SK-N-SH (cell line): Measurements from ENCODE around the gene FAM209A. TPM values are rescaled to one million over a fixed set of nuclear protein-coding genes. Genes with fewer than 3 reads are reported as not detected.

Source experiments
- CTCF ChIA-PET: fragments of 300-600, 350-600 bp; formaldehyde crosslinking; extraction: SDS; loops from one replicate; lab custom pipeline; 2021; lab: Yijun Ruan, JAX
- POLR2A ChIA-PET: fragments of 350-600 bp; sonication (Branson Sonifier 250); formaldehyde crosslinking; extraction: SDS; loops from one replicate; lab custom pipeline; 2020; ENCODE audit warnings: antibody characterized with exemption, inconsistent platforms; lab: Yijun Ruan, JAX
- DNase-seq: peaks from one replicate; pipeline ENCODE4 v3.0.0; 2012
- H2AFZ ChIP-seq: fragments of 200-600 bp; sonication (generic); 2 replicates; pipeline ENCODE4 v1.8.1; 2016; ENCODE audit warnings: antibody characterized with exemption, mild to moderate bottlenecking, low read depth
- H3F3A ChIP-seq: fragments of 200-600 bp; sonication (generic); replicated peaks from 2 replicates; pipeline ENCODE3; 2016; ENCODE audit warnings: antibody characterized with exemption, mild to moderate bottlenecking; ENCODE audit not compliant: insufficient read depth
- H3K27ac ChIP-seq, 2 experiments: fragments of 200-500 bp in 1 of 2; fragments of 200-600 bp in 1 of 2; sonication (Bioruptor generic) in 1 of 2; sonication (generic), shearing (Covaris generic) in 1 of 2; 2 replicates each; pipeline versions ENCODE4 v1.5.1 to v1.6.1; 2014 to 2016; ENCODE audit warnings: low read depth in 2 of 2, inconsistent platforms in 1 of 2, low read length in 1 of 2, mild to moderate bottlenecking in 1 of 2, mixed read lengths in 1 of 2
- H3K27me3 ChIP-seq: fragments of 200-600 bp; sonication (generic), shearing (Covaris generic); 2 replicates; pipeline ENCODE4 v1.6.1; 2016; ENCODE audit warnings: mixed run types; ENCODE audit not compliant: insufficient read depth
- H3K36me3 ChIP-seq, 2 experiments: fragments of 200-500 bp in 1 of 2; fragments of 200-600 bp in 1 of 2; sonication (Bioruptor generic) in 1 of 2; sonication (generic) in 1 of 2; replicated peaks in 1 of 2; 2 replicates each; pipeline versions ENCODE3 to v1.5.1; 2014 to 2016; ENCODE audit warnings: low read length in 1 of 2, mild to moderate bottlenecking in 1 of 2; ENCODE audit not compliant: insufficient read depth in 2 of 2, control insufficient read depth in 1 of 2
- H3K4me1 ChIP-seq, 2 experiments: fragments of 200-500 bp in 1 of 2; fragments of 200-600 bp in 1 of 2; sonication (Bioruptor generic) in 1 of 2; sonication (generic), shearing (Covaris generic) in 1 of 2; 2 replicates each; pipeline versions ENCODE4 v1.5.1 to v1.6.1; 2014 to 2016; ENCODE audit warnings: low read depth in 1 of 2, low read length in 1 of 2, mixed run types in 1 of 2; ENCODE audit not compliant: insufficient read depth in 2 of 2, control insufficient read depth in 1 of 2
- H3K4me2 ChIP-seq: fragments of 200-600 bp; sonication (generic), shearing (Covaris generic); 2 replicates; pipeline ENCODE4 v1.6.1; 2017; ENCODE audit warnings: mixed run types
- H3K4me3 ChIP-seq, 2 experiments: fragments of 200-500 bp in 1 of 2; fragments of 200-600 bp in 1 of 2; sonication (Bioruptor generic) in 1 of 2; sonication (generic), shearing (Covaris generic) in 1 of 2; 2 replicates each; pipeline versions ENCODE4 v1.5.1 to v1.8.1; 2014 to 2016; ENCODE audit warnings: low read depth in 2 of 2, inconsistent platforms in 1 of 2, low read length in 1 of 2, mild to moderate bottlenecking in 1 of 2, mixed read lengths in 1 of 2, moderate library complexity in 1 of 2
- H3K79me2 ChIP-seq: fragments of 200-600 bp; sonication (generic); 2 replicates; pipeline ENCODE4 v1.8.1; 2017; ENCODE audit warnings: mild to moderate bottlenecking; ENCODE audit not compliant: insufficient read depth
- H3K9ac ChIP-seq: fragments of 200-600 bp; sonication (generic); 2 replicates; pipeline ENCODE4 v1.6.1; 2017; ENCODE audit warnings: mixed run types
- H3K9me2 ChIP-seq: fragments of 200-600 bp; sonication (generic); 2 replicates; pipeline ENCODE4 v1.6.1; 2017; ENCODE audit warnings: mixed run types
- H3K9me3 ChIP-seq: fragments of 200-600 bp; sonication (generic); 2 replicates; pipeline ENCODE4 v1.6.1; 2017; ENCODE audit warnings: mixed run types, mild to moderate bottlenecking, moderate library complexity
- H4K20me1 ChIP-seq: fragments of 200-600 bp; sonication (generic); 2 replicates; pipeline ENCODE4 v1.6.1; 2017; ENCODE audit warnings: mild to moderate bottlenecking, mixed run types; ENCODE audit not compliant: insufficient read depth
- CHD2 ChIP-seq: fragments of 150-350 bp; IDR thresholded peaks from 2 replicates; pipeline ENCODE4 v1.6.1; 2018; ENCODE audit warnings: low read length; ENCODE audit not compliant: partially characterized antibody
- GABPA ChIP-seq: IDR thresholded peaks from 2 replicates; pipeline ENCODE4 v1.4.0; 2012; ENCODE audit warnings: low read depth, mild to moderate bottlenecking
- JUND ChIP-seq: IDR thresholded peaks from 2 replicates; pipeline ENCODE4 v1.4.0; 2012
- MEF2A ChIP-seq: IDR thresholded peaks from 2 replicates; pipeline ENCODE4 v1.4.0; 2012; ENCODE audit warnings: low read depth, borderline replicate concordance
- POLR2AphosphoS5 ChIP-seq: IDR thresholded peaks from 2 replicates; pipeline ENCODE4 v1.6.1; 2012; ENCODE audit warnings: low read depth, low read length
- RAD21 ChIP-seq: IDR thresholded peaks from 2 replicates; pipeline ENCODE4 v1.6.1; 2012; ENCODE audit warnings: mild to moderate bottlenecking, low read length
- SIN3A ChIP-seq: IDR thresholded peaks from 2 replicates; pipeline ENCODE4 v1.6.1; 2012; ENCODE audit warnings: low read depth, mild to moderate bottlenecking, low read length, moderate library complexity, borderline replicate concordance
- SMC3 ChIP-seq: IDR thresholded peaks from 2 replicates; pipeline ENCODE4 v1.6.1; 2012; ENCODE audit warnings: low read depth, low read length, improper control_type of control experiment
- WGBS: methylation state at CpG from one replicate; pipeline ENCODE4 v1.1.6; 2017; ENCODE audit warnings: low lambda C conversion rate; 5-methylcytosine and 5-hydroxymethylcytosine counted together
- polyA plus RNA-seq, 3 experiments: library from polyadenylated mRNA; depleted of rRNA; stranded (reverse); fragments of >200 nt; gene quantifications; 2 replicates each; pipeline ENCODE4 v1.2.3, GENCODE V29; 2012
- TF ChIP-seq, protein P1 (sequence below): IDR thresholded peaks from 2 replicates; pipeline ENCODE4 v1.4.0; 2012; ENCODE audit warnings: low read depth, borderline replicate concordance
- TF ChIP-seq, protein P2 (sequence below): fragments of 150-350 bp; IDR thresholded peaks from 2 replicates; pipeline ENCODE4 v1.6.1; 2017; ENCODE audit warnings: antibody characterized with exemption, low read length, low read depth, borderline replicate concordance
- TF ChIP-seq, protein P3 (sequence below): IDR thresholded peaks from 2 replicates; pipeline ENCODE4 v1.6.1; 2012; ENCODE audit warnings: mild to moderate bottlenecking, low read depth, low read length, moderate library complexity
- TF ChIP-seq, protein P4 (sequence below): fragments of 200-600 bp; sonication (generic); IDR thresholded peaks from 2 replicates; pipeline ENCODE4 v1.6.1; 2017; ENCODE audit warnings: antibody characterized with exemption, mild to moderate bottlenecking, moderate library complexity

Gene FAM209A
- polyA plus RNA-seq, 1 of the 3 experiments (the other 2 are of a cell fraction) = not detected

DNA sequence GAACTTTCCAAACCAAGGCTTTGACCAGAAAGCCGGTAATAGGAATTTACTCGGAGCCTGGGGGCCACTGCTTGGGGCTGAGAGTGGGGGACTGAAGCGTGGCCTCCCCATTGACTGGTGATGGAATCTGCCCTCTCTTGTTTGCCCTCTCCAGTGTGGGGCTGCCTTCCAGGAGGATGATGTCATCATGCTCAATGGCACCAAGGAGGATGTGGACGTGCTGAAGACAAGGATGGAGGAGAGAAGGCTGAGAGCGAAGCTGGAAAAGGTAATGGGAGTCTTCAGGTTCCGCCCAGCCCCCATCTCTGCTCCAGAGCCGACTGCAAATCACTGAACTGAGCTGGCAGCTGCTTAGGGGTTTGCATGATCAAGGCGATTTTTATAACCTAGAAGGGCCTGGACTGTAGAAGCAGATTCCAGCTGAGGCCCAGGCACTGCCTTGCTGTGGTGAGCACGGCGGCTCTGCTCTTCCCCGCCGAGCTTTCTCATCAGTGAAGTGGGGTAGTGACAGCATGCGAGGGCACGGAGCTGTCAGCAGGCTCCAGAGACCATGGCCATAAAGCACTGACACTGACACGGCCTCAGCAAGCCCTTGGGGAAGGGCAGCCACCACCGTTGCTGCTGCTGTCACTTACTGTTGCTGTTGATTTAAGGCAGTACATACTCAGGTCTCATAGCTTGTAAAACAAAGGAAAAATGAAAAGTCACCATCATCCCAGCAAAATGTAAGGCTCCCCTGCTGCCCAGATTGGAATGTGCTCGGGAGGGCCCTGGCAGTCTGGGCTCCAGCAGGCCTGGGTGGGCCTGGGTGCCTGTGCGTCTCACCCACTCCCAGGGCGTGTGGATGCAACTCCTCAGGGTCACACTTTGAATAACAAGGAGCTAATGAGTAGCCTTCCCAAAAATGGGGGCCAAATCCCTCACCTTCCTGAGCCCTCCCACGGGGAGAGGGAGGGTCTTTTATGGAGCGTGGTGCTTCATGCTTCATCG is 11.1 kb upstream of the FAM209A start:
- H3K4me2 ChIP-seq = no peak overlapping the region
- no peaks in the 10 kb centered on the region; the same call in 1 of the 2 replicates for H3K79me2 ChIP-seq
- no peak overlapping the region for H3K9ac ChIP-seq
- H4K20me1 ChIP-seq = no peaks in the 10 kb centered on the region
- DNase-seq = no peak
- no peaks in the 10 kb centered on the region for H3K27me3 ChIP-seq
- no peaks in the 10 kb centered on the region for H3K9me2 ChIP-seq
- H3K4me1 ChIP-seq = no peaks in the 10 kb centered on the region
- POLR2A ChIA-PET = no interaction called here
- 91% methylated on average over 17 of the region's 22 CpGs for WGBS
- H3K27ac ChIP-seq = no peak overlapping the region
- CTCF ChIA-PET = interaction anchor here (1.3 to 1.5 kb wide), 3 partner anchors 8 to 37 kb away, joined by 4 to 5 read pairs (median 4); no protein-coding TSS in a partner anchor
- H3K9me3 ChIP-seq = no peaks in the 10 kb centered on the region
- no peak overlapping the region for H3K4me3 ChIP-seq
- H2AFZ ChIP-seq = no peak overlapping the region
- no peaks in the 10 kb centered on the region for H3F3A ChIP-seq
- TF ChIP-seq GABPA (no peak), CHD2 (no peak), SIN3A (no peak), POLR2AphosphoS5 (no peak), JUND (no peak), SMC3 (no peak), RAD21 (no peak), MEF2A (no peak)
- TF ChIP-seq, protein P1, sequence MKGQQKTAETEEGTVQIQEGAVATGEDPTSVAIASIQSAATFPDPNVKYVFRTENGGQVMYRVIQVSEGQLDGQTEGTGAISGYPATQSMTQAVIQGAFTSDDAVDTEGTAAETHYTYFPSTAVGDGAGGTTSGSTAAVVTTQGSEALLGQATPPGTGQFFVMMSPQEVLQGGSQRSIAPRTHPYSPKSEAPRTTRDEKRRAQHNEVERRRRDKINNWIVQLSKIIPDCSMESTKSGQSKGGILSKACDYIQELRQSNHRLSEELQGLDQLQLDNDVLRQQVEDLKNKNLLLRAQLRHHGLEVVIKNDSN = no peak
- TF ChIP-seq, protein P2, sequence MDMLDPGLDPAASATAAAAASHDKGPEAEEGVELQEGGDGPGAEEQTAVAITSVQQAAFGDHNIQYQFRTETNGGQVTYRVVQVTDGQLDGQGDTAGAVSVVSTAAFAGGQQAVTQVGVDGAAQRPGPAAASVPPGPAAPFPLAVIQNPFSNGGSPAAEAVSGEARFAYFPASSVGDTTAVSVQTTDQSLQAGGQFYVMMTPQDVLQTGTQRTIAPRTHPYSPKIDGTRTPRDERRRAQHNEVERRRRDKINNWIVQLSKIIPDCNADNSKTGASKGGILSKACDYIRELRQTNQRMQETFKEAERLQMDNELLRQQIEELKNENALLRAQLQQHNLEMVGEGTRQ = no peak
- TF ChIP-seq, protein P3, sequence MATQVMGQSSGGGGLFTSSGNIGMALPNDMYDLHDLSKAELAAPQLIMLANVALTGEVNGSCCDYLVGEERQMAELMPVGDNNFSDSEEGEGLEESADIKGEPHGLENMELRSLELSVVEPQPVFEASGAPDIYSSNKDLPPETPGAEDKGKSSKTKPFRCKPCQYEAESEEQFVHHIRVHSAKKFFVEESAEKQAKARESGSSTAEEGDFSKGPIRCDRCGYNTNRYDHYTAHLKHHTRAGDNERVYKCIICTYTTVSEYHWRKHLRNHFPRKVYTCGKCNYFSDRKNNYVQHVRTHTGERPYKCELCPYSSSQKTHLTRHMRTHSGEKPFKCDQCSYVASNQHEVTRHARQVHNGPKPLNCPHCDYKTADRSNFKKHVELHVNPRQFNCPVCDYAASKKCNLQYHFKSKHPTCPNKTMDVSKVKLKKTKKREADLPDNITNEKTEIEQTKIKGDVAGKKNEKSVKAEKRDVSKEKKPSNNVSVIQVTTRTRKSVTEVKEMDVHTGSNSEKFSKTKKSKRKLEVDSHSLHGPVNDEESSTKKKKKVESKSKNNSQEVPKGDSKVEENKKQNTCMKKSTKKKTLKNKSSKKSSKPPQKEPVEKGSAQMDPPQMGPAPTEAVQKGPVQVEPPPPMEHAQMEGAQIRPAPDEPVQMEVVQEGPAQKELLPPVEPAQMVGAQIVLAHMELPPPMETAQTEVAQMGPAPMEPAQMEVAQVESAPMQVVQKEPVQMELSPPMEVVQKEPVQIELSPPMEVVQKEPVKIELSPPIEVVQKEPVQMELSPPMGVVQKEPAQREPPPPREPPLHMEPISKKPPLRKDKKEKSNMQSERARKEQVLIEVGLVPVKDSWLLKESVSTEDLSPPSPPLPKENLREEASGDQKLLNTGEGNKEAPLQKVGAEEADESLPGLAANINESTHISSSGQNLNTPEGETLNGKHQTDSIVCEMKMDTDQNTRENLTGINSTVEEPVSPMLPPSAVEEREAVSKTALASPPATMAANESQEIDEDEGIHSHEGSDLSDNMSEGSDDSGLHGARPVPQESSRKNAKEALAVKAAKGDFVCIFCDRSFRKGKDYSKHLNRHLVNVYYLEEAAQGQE = no peak
- TF ChIP-seq, protein P4, sequence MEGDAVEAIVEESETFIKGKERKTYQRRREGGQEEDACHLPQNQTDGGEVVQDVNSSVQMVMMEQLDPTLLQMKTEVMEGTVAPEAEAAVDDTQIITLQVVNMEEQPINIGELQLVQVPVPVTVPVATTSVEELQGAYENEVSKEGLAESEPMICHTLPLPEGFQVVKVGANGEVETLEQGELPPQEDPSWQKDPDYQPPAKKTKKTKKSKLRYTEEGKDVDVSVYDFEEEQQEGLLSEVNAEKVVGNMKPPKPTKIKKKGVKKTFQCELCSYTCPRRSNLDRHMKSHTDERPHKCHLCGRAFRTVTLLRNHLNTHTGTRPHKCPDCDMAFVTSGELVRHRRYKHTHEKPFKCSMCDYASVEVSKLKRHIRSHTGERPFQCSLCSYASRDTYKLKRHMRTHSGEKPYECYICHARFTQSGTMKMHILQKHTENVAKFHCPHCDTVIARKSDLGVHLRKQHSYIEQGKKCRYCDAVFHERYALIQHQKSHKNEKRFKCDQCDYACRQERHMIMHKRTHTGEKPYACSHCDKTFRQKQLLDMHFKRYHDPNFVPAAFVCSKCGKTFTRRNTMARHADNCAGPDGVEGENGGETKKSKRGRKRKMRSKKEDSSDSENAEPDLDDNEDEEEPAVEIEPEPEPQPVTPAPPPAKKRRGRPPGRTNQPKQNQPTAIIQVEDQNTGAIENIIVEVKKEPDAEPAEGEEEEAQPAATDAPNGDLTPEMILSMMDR = no peak
- peaks cover 26 to 39% of the 10 kb centered on the region in 2 experiments for H3K36me3 ChIP-seq
